ENCODE measurements around the gene AKAP9. TPM values are rescaled to one million over a fixed set of nuclear protein-coding genes. Genes with fewer than 3 reads are reported as not detected.
A peak's percentile ranks its signal among the peaks of the same experiment; 100 is the strongest.

AKAP9 gene
- total RNA-seq, 4 donors from 2014 or later = 91.1 to 150 (median 124) TPM

DNA sequence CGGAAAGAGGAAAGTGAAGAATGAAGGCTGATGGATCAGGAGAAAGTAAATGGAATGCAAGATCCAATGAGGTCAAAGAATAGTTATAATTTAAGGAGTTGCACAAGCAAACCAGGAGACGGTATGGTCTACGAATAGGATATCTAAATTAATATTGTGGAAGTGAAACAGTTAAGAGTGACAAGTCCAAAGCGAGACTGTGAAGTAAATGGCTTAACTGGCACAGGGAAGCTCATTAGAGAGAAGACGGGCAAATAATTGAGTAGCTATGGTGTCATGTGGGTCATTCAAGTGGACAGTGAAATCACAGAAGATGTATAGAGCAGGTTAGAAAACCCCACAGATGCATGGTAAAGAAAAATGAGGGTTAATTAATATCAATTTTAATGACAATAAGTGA, 190.4 kb downstream of the AKAP9 start:
- intact Hi-C loops (cut with DNase I) = loop anchor here (5.0 kb wide), 1 partner anchor 249 kb away; the partner anchor contains the start of gene MTERF1
- TF ChIP-seq POLR2A (IDR thresholded peaks at IDR 0.05) = no peak
- TF ChIP-seq, protein P1, sequence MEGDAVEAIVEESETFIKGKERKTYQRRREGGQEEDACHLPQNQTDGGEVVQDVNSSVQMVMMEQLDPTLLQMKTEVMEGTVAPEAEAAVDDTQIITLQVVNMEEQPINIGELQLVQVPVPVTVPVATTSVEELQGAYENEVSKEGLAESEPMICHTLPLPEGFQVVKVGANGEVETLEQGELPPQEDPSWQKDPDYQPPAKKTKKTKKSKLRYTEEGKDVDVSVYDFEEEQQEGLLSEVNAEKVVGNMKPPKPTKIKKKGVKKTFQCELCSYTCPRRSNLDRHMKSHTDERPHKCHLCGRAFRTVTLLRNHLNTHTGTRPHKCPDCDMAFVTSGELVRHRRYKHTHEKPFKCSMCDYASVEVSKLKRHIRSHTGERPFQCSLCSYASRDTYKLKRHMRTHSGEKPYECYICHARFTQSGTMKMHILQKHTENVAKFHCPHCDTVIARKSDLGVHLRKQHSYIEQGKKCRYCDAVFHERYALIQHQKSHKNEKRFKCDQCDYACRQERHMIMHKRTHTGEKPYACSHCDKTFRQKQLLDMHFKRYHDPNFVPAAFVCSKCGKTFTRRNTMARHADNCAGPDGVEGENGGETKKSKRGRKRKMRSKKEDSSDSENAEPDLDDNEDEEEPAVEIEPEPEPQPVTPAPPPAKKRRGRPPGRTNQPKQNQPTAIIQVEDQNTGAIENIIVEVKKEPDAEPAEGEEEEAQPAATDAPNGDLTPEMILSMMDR (IDR thresholded peaks at IDR 0.05) = no peak
- Histone ChIP-seq H3K9me3 (no peaks in the 10 kb centered on the region), H3K27ac (no peak overlapping the region), H3K4me3 (replicated peaks in 1 of 3) (no peak overlapping the region), H3K4me1 (peaks cover 5 to 7% of the 10 kb centered on the region in 2 donors), H3K36me3 (peaks cover 0 to 12% of the 10 kb centered on the region in 2 donors), H3K27me3 (no peaks in the 10 kb centered on the region)
- no peak for DNase-seq
- WGBS, 2 donors = 91 to 93% methylated on average over 5 of the region's 5 CpGs

DNA sequence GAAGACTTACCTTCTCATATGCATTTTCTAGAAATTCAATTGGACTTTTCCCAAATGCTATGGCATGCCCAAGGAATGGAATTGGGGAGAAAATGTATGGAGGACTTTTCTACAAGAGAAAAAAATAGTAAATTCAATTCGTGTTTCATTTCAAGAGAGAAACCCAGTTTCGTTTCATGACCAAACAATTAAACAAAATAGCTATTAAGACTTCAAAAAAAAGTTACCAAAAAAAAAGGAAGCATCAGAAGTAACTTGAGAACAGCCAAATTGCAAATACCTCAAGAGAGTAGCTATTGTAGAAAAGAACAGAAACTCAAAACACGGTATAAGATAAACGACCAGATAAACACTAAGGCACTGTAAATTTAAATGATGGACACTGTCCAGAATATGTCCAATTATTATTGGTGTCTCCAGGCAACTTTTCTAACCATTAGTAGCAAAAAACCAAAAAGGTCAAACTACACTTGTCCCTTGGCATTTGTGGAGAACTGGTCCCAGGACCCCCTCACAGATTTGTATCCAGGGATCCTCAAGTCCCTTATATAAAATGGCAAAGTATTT, 191.2 kb downstream of the AKAP9 start:
- DNase-seq = no peak
- intact Hi-C loops (cut with DNase I) = loop anchor here (5.0 kb wide), 1 partner anchor 250 kb away; the partner anchor contains the start of gene MTERF1
- no peak overlapping the region for H3K4me3 ChIP-seq (replicated peaks in 1 of 3)
- peaks cover 0 to 11% of the 10 kb centered on the region in 2 donors for H3K36me3 ChIP-seq
- no peaks in the 10 kb centered on the region for H3K9me3 ChIP-seq
- H3K4me1 ChIP-seq = peaks cover 5 to 7% of the 10 kb centered on the region in 2 donors
- H3K27ac ChIP-seq = no peak overlapping the region
- TF ChIP-seq, protein P1 (IDR thresholded peaks at IDR 0.05) = no peak
- no peak for TF ChIP-seq POLR2A (IDR thresholded peaks at IDR 0.05)
- H3K27me3 ChIP-seq = no peaks in the 10 kb centered on the region
- WGBS, 2 donors = 81 to 82% methylated on average over 4 of the region's 4 CpGs

DNA sequence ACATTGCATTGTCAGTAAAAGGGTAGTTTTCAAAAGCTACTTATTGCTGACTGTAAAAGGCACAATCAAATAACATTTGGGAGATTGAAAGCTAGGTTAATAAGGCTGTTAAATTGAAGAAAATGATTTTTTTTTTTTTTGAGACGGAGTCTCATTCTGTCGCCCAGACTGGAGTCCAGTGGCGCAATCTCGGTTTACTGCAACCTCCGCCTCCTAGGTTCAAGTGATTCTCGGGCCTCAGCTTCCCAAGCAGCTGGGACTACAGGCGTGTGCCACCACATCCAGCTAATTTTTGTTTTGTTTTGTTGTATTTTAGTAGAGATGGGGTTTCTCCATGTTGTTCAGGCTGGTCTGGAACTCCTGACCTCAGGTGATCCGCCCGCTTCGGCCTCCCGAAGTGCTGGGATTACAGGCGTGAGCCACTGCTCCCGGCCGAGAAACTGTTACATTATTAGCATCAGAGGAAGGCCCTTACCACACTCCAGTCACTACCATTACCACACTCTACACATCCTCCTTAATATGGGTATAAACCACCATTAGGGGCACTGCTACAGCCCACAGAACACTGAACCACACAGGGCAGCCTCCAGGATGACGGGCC, 192.6 kb downstream of the AKAP9 start:
- WGBS, 2 donors = 47 to 50% methylated on average over 15 of the region's 15 CpGs
- intact Hi-C loops (cut with DNase I) = loop anchor here (5.0 kb wide), 1 partner anchor 251 kb away; the partner anchor contains the start of gene MTERF1
- TF ChIP-seq, protein P1 (IDR thresholded peaks at IDR 0.05) = no peak
- TF ChIP-seq POLR2A (IDR thresholded peaks at IDR 0.05) = no peak
- Histone ChIP-seq H3K4me1 (peaks cover 5 to 7% of the 10 kb centered on the region in 2 donors), H3K4me3 (replicated peaks in 1 of 3) (peak overlapping the region; percentile 21 to 96 (median 57)), H3K27ac (peak overlapping the region in 2 of 3 donors; percentile 97 to 99), H3K27me3 (no peaks in the 10 kb centered on the region), H3K36me3 (peaks cover 0 to 5% of the 10 kb centered on the region in 2 donors), H3K9me3 (no peaks in the 10 kb centered on the region)
- DNase-seq = no peak

DNA sequence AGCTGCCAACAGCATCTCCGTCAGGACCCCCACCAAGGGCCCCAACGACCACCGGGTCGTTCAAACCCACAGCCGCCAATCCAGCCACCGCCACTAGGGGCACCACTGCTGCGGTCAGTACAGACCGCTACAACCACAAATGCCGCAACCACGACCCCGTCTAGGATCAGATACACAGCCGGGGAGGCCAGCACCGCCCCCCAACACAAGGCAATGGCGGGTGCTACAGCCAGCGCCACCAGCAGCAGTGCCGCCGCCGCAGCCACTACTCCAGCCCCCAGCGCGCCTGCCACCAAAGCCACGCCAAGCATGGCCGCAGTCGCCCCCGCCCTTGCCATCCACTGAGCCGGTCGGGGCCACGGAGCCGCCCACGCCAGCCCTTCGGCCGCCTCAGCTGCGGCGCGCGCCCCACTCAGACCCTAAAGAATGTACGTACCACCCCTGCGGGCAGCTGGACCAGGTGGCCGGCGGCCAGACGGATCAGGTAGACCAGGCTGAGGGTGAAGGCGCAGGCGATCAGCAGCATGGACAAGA, 193.1 kb downstream of the AKAP9 start:
- 0% methylated on average over 1 of the region's 42 CpGs; no CpG with 5 or more reads in 1 of the 2 donors for WGBS, 2 donors

More for the DNA sequence above, 193.1 kb downstream of the AKAP9 start:
- no peaks in the 10 kb centered on the region for H3K36me3 ChIP-seq
- peak overlapping the region; percentile 21 to 96 (median 57) for H3K4me3 ChIP-seq (replicated peaks in 1 of 3)
- TF ChIP-seq, protein P1 (IDR thresholded peaks at IDR 0.05) = peak; percentile 72 to 89 (median 80)
- no peak for TF ChIP-seq POLR2A (IDR thresholded peaks at IDR 0.05)
- peaks cover 5 to 7% of the 10 kb centered on the region in 2 donors for H3K4me1 ChIP-seq
- intact Hi-C loops (cut with DNase I) = loop anchor here (5.0 kb wide), 1 partner anchor 252 kb away; the partner anchor contains the start of gene MTERF1
- H3K27ac ChIP-seq = peak overlapping the region; percentile 97 to 99 (median 97)
- no peaks in the 10 kb centered on the region for H3K27me3 ChIP-seq
- peak; percentile 67 to 69 for DNase-seq
- no peaks in the 10 kb centered on the region for H3K9me3 ChIP-seq
